GM18502 (cell line): Measurements from ENCODE around the gene ZNF615.
"Not testable (repeated sequence)": the region's sequence is repeated elsewhere in the genome, so short reads cannot be mapped to it uniquely, and the experiment has no call there.

Source experiments
- ATAC-seq: cut with Tn5 transposase; IDR thresholded peaks from one replicate; pipeline ENCODE4 v1.9.1; 2021; ENCODE audit warnings: mild to moderate bottlenecking; ENCODE audit not compliant: unreplicated experiment, poor library complexity

Gene ZNF615

GRCh38 chr19:51983361-51983760 is 24.6 kb downstream of the ZNF615 start:
- ATAC-seq, result no peak

- not testable (repeated sequence) for ATAC-seq
Observed at GRCh38 chr19:51980926-51981325, 27.1 kb downstream of the ZNF615 start.

GRCh38 chr19:51980116-51980736 is 27.8 kb downstream of the ZNF615 start:
- ATAC-seq, result no peak

- ATAC-seq, result no peak
Observed at GRCh38 chr19:51978882-51979281, 29.1 kb downstream of the ZNF615 start.

GRCh38 chr19:51977346-51977745 is 30.7 kb downstream of the ZNF615 start:
- ATAC-seq, result no peak

GRCh38 chr19:51976852-51977251 is 31.2 kb downstream of the ZNF615 start:
- ATAC-seq, result no peak

GRCh38 chr19:51975787-51976186 is 32.2 kb downstream of the ZNF615 start:
- ATAC-seq, result not testable (repeated sequence)

- no peak for ATAC-seq
Observed at GRCh38 chr19:51971624-51972023, 36.4 kb downstream of the ZNF615 start.

- ATAC-seq, result no peak
Observed at GRCh38 chr19:51970718-51971117, 37.3 kb downstream of the ZNF615 start.

- ATAC-seq, result no peak
Observed at GRCh38 chr19:51965583-51965982, 42.4 kb downstream of the ZNF615 start.

GRCh38 chr19:51960621-51961233 is 47.3 kb downstream of the ZNF615 start:
- ATAC-seq, result not testable (repeated sequence)

GRCh38 chr19:51959791-51960190 is 48.2 kb downstream of the ZNF615 start:
- ATAC-seq, result no peak

GRCh38 chr19:51957846-51958245 is 50.2 kb downstream of the ZNF615 start:
- ATAC-seq, result not testable (repeated sequence)

- ATAC-seq, result no peak
Observed at GRCh38 chr19:51948975-51949374, 59.0 kb downstream of the ZNF615 start.

GRCh38 chr19:51946602-51947001 is 61.4 kb downstream of the ZNF615 start:
- no peak for ATAC-seq

- no peak for ATAC-seq
Observed at GRCh38 chr19:51944798-51945552, 63.0 kb downstream of the ZNF615 start.
